Fibroblast of the conjunctiva (primary cell): ENCODE measurements around the gene MMD.

Experiments used
- DNase-seq: peaks from one replicate; pipeline ENCODE4 v3.0.0-alpha.2; 2010; ENCODE audit warnings: low read depth

Gene MMD

DNA sequence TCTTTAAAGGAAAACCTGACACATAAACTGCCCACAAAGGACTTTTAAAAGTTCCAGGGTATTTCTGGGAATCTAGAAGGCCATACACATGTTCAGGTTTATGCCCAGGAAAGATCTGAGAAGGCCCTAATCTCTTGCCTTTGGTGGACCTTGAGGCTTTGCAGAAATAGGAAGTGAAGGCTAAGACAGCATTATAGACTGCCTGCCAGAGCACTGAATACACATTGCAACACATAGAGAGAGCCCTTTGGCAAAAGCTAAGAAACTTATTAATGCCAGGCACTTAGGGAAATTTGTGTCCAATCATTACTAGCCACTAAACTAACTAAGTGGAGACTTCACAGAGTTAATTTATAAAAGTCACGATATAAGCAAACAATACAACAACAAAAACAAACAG lies 70.4 kb downstream of the MMD start:
- no peak for DNase-seq

- DNase-seq = no peak
Measured at GRCh38 chr17:55350825-55351205, 70.8 kb downstream of the MMD start.

DNA sequence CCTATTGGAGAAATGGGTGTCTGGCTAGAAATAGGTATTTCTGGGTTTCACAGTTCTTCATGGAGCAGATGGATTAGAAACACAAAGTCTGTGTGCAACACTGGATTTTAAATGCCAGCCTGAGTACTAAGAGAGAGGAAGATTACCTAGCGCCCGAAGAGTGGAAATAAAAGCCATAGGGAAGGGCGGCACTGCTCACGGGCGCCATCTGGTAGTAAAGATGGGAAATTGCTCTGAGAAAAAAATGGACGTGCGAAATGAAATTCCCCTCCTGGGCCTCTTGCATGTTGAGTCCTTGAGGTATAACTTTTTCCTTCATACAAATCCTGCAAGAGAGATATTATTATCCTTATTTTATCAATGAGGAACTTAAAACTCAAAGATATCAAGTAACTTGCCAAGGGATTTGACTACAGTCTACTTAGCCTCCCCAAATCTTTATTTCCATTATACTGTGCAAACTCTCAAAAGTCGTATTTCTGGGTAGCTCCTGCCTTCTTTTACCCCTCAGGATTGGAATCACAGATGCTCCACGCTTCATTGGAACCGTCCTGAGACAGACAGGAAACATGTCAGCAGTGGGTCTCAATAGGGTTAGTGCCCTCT lies 72.8 kb downstream of the MMD start:
- peak; percentile 31 for DNase-seq

- no peak for DNase-seq
Measured at GRCh38 chr17:55347341-55347740, 74.3 kb downstream of the MMD start.

- DNase-seq = no peak
Measured at GRCh38 chr17:55346658-55347057, 75.0 kb downstream of the MMD start.

DNA sequence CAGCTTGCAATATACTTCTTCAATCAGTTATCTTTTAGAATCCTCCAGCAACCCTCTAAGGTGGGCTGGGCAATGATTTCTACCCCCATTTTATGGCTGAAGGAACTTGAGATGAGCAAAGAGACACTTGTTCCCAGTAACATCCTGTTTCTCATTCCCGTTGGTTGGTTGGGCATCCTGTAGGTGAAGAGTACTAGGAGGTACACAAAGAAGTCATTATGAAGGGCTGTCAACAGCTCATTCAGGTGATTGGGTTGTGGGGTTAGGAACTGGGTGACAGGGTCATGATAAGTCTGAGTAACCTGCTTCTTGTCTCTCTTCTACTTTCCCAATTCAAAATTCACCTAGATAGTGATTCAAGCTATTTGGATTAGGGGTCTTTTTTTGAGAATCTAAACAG lies 76.5 kb downstream of the MMD start:
- DNase-seq = no peak

DNA sequence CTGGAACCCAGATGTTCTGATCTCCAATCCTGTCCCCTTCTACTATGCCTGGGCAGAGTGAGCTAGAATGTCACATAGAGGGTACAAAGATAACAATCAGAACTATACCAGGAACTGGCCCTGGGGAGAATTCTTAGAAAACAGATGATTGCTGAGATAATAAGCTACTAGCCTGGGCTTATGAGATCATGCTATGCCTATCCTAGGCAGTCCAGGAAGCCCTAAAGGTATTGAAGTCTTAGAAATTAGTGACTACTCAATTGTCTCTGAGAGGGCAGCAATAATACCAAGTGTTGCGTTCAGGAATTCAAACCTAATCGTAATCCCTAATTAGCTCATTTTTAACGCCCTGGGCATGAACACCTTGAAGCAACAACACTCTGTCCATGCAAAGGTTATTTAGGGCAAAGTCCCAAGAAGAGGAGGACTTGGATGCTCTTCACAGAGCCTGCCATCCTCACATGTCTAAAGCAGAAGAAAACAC lies 77.1 kb downstream of the MMD start:
- no peak for DNase-seq

DNA sequence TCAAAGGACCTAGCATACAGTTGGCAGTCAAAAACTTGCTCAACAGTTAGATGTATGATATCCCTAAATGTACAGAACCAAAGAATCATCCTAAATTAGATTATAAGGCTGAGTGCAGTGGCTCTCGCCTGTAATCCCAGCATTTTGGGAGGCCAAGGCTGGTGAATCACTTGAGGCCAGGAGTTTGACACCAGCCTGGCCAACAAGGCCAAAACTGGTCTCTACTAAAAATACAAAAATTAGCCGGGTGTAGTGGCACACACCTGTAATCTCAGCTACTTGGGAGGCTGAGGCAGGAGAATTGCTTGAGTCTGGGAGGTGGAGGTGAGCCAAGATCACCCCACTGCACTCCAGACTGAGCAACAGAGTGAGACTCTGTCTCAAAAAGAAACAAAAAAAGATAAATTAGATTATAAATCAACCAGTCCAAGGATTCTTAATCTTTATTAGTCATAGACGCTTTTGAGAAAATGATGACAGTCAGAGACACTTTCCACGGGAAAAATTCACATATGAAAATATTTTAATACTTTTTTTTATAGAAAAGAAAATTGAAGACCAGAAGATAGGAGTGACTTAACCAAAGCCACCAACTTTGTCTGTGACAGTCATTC lies 77.6 kb downstream of the MMD start:
- DNase-seq = no peak

DNA sequence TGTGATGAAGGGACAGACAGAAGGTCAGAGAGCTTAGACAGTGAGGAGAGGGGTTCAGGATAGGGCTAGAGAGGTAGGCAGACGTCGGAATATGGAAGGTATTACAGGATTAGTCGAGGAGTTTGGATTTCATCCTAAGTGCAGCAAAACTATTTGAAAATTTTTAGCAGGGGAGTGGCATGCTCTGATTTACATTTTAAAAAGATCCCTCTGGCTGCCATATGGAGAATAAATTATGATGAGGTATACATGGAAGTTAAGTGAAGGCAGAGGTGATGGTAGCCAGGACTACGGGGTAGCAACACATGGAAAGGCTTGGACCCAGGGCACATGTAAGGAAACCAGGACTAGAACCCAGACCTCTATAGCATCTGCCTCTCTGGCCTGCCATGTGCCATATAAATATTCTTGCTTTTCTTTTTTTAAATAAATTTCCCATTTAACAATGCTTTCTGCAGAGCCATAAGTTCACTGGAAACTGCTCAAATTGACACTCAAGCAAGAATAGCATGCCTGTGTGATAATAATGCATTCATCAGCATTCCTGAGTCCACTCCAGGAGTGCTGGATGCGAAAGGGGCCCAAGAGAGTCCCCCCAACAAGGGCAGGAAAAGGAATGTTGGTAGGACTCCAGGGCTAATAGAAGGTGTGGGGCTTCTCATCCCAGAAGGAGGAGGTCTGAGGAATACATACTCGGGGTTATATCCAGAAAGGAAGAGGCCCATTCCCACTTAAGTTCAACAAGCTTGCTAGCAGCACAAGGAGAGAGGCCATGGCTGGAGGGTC lies 78.6 kb downstream of the MMD start:
- DNase-seq = no peak
